ENCODE data around the gene MGP.

MGP gene

DNA sequence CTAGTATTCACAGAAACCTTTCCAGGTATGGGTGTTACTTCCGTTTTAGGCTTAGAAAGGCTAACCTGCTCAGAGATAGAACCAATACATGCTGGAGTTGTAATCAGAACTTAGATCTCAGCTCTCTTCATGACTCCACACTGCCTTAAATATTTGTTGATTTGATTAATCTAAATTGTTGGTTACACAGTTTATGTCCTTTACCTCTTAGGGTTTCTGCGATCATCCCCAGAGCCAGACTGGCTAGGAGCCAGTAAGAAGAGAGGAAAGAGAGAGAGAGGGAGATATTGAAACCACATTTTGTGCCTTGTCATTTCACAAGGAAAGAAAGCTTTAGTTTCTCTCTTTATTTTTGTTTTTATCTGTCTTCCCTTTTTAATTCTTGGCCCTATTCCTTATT lies 16.8 kb upstream of the MGP start:
- DNase-seq = no peak

DNA sequence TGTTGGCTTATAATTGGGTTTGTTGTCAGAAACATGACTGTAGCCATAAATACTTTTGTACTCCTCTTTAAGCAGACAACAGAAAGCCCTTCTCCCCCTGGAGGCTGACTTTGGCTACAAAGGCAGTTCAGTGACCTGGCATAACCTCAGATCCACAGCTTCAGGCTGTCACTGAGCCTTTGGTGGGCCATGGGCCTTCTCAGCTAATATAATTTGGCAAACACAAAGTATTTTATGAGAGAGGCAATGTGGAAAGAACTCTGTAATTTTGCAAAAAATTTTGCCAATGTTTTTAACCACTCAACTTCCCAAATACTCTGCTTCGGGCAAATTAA lies 15.5 kb upstream of the MGP start:
- no peak for DNase-seq

DNA sequence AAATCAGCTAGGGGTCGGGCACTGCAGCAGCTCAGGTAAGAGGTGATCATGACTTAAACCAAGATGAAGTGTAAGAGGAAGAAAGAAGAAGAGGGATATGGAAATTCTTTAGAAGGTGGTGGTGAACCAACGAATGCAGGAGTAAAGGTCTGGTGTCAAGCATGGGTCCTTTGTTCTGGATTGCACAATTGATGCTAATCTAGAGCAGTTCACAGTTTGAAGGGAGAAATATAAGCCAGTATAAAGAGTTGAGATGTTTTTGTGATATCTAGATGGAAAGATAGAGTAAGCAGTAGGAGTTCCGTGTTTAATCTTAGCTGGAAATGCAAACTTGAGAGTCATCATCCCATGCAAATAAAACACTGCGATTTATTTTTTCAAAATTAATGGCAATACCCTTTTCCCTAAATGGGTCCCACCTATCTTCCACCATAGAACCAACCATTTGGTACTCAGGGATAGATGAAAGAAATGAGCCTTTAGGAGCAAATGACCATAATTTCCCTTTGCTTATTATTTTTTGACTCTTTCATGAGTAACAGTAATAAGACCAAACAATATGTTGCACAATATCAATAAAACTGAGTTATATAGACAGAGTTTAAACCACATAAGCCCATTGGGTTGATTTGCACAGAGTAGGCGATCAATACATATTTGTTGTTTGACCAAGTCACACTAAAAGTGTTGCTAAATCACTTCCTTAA lies 15.0 kb upstream of the MGP start:
- no peak for DNase-seq

DNA sequence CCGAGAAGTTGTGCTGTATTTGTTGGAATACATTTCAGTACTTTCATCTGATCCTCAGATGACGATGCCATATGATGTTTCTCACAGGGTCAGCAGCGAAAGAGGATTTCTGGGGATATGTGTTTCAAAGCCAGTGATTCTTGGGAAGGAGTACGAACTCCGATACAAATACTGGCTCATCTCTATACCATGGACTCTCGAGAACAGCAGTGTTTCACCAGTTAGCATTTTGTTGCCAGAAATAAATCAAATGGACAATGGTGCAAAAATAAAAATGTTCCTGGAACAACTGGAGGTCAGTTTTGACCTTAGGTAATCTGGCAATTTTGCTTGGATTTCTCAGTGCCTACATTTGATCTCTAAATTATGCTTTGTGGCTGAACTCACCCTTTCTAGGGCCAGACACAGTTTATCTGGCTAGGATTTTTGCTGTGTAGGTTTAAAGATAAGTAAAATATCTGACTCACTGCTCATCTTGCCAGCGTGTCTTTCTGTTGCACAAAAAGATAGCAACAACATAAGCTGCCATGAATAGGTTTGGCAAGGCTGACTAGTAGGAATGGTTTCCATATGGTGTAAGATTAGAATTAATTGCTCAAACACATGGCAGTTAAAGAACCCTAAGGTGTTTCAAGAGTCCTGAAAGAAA lies 11.0 kb upstream of the MGP start:
- no peak for DNase-seq

DNA sequence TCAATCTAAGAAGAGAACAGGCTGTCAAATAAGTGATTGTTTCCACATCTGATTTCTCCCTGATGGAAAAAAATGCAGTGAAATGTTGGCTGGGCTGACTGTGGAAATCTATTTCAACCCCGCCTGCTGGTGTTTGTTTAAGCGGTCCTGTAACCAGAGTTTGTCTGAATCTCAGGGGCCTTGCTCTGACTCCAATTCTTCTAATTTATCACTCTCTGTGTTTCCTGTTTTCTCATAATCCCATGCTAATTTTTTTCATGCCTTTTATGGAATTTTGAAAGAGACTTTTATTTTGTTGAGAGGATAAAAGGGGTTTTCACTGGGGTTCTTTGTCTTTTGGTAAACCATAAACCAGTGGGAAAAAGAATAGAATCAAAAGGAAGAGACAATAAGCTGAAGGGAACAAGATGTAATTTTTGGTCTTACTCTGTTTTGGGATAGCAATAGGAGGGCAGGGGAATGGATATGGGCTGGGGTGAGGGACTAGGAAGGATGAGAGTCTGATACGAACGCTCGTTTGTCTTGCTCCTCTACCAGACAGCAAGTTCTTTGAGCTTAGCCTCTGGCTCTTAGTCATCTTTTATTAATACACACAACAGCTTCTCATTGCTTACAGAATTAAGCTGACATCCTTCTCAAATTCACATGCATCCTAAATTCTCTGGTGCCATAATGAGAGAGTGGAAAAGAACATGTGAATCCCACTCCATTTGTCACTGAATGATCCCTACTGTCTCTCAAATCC lies 8.0 kb upstream of the MGP start:
- no peak for DNase-seq

DNA sequence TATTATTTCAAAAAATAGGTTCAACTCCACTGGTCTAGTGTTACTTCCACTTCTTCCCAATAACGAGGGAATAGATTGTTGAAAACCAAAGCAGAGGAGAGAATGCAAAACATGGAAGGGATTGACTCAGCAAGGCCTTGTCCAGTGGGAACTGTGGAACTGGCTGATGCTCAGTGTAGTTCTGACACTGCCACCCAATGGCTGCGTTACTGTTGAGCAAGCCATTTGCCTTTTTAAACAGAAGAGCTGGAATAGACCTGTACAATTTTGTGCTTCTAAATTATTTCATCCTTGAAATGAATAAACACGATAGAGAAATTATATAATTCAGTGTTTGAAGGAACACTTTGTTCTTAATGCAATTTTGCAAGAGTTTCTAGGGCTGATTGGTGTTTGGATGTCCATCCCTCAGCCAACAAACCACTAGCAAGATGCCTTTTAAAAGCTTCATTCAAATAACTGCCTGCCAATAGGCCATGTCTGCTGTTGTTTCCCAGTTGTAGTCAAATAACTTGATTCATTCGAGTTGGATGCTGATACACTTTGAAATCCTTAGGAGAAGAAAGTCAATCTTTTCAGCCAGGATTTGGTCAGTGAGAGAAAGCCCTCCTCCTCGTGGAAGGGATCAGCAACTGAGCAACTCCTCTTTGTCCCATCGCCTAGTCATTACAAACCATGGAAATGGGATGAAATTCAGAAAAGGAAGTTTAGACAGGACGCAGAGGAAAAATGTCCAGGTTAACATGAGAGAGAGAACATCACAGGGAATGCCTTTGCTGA lies 7.3 kb upstream of the MGP start:
- DNase-seq = no peak

DNA sequence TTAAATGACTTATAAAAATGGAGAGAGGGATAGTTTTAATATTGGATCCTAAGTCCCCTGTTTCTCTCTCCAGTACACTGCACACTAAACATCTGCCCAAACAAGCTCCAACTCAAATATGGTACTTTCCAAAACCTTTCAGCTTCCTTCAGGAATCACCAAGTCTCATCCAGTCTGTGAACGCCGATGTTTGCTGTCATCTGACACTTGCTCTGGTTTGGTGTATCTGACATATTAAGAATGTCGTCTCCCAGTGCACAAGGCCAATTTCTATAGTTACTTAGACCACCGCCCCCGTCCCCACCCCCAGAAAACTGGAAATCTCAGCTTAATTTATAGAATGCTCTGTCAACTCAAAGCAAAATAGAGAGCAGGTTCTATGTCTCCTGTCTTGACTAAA lies 5.0 kb upstream of the MGP start:
- DNase-seq = no peak

DNA sequence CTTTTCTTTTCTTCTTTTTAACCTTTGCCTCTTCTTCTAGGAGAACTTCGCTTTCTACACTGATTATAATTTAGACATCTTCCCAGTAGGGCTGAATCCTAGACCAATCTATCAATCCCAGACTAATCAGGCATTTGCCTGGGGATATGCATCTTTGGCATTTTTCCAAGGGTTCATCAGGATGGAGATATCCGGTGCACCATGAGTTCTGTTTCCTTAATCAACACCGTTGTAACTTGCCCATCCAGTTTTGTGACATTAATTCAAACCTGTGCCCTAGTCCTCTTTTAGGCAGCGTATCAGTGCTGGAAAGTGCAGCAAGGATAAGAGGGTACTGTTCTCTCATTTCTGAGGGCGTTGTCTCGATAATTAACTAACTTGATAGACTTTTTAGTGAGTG lies 617 bp upstream of the MGP start:
- DNase-seq = no peak

DNA sequence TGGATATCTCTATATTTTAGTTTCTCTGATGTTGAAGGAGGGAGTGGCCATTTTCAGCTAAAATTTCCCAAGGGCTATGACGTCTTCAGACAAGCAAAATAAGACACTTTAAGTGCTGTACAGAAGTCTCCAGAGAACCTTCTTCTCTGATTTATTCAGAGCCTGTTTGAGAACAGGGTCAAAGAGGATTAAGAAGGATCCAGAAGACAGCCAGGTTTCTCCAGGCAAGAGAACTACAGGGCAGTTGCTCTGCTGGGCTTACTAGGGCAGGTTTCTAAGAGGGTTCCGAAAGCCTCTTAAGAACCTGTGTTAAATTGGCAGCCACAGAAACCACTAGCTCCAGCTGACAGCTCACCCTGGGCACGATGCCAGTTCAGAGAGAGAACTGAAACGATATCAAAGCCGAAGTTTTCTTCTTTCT lies 1.2 kb downstream of the MGP start:
- DNase-seq = peak; percentile 67

DNA sequence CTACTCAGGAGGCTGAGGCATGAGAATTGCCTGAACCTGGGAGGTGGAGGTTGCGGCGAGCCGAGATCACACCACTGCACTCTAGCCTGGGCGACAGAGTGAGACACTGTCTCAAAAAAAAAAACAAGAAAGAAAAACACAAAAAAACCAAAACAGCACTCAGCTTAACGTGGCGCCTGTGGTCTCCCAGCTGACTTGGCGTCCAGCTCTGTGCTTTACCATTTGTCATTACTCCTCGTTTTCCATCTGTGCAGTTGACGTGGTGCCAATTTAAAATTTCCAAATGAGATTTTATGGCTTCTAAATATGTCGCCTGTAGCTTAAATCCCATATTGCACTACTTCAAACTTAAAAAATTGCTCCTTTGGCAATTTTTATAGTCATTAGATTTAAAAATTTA lies 2.0 kb downstream of the MGP start:
- DNase-seq = no peak

DNA sequence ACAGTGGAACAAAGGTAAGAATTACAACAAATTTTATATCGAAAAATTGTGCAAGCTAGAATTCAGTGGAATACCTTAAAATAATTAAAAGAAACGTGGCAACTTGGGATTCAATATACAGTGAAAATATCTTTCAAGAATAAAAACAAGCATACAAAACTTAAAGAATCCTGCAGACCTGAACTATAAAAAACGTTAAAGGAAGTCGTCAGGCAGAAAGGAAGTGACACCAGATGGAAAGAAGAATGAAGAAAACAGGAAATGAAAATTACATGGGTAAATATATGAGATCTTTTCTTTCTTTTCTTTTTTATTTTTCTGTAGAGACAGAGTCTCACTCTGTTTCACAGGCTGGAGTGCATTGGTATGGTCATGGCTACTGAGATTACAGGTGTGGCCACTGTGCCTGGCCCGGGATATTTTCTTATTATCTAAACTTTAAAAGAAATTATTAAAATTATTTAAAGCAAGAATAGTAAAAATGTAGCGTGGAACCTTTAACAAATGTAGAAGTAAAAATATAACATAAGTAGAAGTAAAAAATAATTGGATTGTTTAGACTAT lies 4.7 kb downstream of the MGP start:
- no peak for DNase-seq

DNA sequence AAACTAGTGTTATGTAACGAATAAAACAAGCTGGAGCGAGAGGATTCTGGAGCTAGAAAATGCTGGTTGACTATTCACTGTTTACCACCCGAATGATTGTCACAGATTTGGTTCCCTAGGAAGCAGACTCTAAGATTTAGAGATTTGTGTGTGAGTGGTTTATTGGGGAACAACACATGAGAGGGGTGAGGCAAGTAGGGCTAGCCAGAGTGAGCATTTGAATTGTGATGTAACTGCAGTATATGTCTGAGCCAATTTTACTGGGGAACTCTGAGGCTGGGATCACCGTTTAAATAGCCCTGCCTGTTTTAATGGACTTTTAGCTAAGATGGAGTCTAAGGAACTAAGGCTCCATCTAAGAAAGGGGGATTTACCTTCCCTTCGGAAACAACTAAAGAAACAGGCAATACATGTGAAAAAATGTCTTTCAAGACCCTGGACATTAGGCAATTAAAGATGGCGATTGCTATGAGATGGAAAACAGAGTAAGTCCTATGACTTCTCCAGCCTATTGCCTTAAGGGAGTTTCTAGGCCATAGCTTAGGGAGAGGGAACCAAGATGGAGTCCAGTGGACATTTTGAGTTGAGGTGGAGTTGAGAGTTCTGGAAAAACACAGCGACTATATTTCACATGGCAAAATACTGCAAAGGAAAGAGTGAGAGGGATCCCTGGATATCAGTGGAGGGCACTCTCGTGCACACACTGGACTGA lies 6.3 kb downstream of the MGP start:
- DNase-seq = no peak

DNA sequence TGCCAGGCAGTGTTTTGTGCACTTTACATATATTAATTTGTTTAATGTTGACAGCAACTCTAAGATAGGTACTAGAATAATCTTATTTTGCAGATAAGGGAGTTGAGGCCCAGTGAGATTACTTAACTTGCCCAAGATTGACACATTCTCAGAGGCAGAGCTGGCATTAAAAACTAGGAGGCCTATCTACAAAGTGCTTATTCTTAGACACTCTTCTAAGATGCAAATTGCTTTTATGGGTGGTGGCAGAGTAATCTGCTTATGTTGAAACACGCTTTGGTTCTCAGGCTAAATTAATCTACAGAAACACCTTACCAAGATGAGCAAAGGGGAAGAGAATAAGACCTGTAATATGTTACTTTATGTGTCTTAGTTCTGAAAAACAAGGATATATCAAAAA lies 7.2 kb downstream of the MGP start:
- DNase-seq = no peak

DNA sequence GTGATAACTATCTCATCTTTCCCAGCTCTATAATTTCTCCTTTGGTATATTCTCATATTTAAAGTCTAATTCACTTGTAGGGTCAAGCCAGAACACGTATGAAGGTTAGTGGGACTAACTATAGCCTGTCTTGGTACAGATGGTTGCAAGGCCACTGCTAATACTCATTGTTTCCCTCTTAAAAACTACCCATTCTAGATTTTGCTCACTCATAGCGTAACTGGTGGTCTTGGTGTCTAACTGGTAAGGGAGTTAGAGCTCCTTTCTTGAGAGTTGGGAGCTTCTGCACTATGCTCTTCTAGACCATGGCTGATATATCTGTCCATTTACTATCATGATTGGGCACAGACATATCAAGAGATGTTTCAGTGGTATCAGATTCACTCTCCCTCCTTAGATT lies 8.8 kb downstream of the MGP start:
- DNase-seq = no peak

DNA sequence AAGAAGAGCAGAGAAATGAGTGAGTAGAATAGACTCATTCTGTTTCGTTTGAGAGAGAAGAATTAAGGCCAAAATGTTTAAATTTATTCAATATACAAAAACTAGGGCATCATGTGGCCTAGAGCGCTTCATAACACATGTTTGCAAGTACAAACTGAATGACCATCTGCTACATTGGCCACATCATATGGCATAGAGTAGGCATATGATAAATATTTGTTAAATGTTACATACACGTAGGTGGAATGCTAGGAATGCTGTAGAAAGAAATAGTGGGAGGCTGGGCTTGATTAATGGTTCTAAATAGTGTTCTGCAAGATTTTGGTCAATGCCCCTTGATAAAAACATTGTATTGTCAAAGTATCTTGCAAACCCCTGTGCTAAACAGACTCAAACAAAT lies 10.8 kb downstream of the MGP start:
- no peak for DNase-seq

DNA sequence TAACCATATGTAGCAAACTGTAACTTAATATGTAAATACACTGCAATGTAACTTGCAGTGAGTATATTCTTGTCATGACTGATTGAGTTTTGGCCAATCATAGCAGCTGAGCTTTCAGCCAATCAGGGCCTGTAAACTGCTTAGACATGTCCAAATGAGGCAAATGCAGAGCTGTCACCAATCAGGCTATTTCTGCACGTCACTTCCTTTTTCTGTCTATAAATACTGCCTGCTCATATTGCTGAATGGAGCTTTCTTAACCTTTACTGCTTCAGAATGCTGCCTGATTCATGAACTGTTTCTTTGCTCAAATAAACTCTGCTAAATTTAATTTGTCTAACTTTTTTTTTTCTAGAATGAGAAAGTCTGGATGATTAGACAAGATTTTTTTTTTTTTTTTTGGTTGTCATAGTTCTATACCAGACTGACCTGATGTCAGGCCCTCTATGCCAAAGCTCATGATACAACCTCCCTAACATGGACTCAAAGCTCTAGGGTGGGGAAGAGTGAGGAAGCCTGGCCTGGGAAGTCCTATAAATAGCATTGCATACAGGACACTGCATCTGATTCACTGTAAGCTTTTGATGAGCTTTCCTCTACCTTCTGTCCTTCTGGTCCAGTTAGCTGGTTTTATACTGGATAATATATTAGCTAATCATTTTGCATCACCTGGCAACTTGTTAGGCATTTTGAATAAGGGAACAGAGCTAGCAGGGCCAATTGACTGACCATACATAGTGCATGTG lies 12.0 kb downstream of the MGP start:
- no peak for DNase-seq

DNA sequence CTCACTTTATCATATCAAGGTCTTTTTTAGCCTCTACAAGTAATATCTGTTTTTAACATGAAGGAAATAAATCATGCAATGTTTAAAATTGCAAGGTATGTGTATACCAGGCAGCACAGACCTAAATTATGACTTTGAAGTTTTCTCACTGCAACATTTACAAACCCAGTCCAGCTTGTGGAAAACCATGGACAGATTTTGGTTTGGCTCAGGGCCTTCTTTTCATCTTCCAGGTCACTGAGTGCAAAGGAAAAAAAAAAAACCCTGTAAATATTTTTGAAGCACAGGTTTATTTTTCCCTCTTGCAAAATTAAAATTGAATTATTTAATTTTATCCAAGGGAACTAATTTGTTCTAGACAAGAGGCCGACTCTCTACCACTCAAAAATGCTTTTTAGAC lies 13.8 kb downstream of the MGP start:
- no peak for DNase-seq

DNA sequence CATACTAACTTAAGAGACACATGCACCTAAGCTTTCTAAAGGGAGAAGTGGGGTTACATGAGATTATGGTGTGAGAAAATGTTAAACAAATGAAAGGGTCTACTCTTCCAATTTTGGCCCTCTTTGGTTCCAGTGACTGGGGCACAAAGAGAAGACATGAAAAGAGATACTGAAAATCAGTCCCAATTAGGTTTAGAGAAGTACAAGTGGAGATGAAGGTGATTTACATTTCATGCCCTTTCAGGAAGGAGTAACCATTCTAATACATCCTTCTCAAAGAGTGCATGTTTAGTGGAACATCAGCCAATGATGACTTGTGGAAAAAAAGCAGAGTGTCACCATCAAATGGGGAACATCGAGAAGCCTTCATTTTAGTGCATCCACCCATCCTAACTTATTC lies 14.4 kb downstream of the MGP start:
- DNase-seq = no peak

DNA sequence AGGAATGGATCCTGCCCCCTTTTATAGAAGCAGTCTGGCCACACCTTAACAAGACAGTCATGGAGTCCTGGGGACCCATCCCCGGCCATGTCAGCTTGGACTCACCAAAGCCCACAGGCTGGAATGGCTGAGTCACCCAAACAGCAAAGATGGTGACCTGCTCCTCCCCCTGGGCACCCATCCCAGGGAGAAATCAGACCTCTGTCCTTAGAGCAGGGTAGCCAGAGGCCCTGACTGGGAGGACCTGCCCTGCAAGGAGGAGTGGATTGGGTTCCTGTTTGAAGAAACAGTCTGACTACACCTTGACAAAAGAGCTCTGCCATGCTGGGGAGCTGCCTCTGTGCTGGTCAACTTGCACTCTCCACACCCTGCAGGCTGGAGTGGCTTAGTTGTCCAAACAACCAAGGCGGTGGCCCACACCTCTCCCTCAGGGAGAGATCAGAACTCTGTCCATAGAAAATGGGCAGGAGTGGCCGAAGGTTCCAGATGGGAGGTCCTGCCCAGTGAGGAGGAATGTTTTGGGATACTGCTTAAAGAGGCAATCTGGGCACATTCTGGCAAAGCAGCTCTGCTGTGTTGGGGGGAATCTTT lies 16.6 kb downstream of the MGP start:
- no peak for DNase-seq

DNA sequence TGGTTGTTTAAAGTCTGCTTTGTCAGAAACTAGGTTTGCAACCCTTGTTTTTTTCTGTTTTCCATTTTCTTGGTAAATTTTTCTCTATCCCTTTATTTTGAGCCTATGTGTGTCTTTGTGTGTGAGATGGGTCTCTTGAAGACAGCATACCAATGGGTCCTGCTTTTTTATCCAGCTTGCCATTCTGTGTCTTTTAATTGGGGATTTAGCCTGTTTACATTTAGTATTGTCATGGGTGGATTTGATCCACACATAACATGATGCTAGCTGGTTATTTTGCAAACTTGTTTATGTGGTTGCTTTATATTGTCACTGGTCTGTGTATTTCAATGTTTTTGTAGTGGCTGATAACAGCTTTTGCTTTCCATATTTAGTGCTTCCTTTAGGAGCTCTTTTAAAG lies 25.2 kb downstream of the MGP start:
- no peak for DNase-seq

DNA sequence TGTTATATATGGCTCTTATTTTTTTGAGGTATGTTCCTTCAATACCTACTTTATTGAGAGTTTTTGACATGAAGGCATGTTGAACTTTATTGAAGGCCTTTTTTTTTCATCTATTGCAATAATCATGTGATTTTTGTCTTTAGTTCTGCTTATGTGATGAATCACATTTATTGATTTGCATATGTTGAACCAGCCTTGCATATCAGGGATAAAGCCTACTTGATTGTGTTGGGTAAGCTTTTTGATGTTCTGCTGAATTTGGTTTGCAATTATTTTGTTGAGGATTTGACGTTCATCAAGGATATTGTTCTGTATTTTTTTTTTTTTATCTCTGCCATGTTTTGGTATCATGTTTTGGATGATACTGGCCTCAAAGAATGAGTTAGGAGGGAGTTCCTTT lies 27.1 kb downstream of the MGP start:
- DNase-seq = no peak
